GM19395 (cell line): ENCODE results near the gene DDX51.
"Not testable (repeated sequence)": the region's sequence is repeated elsewhere in the genome, so short reads cannot be mapped to it uniquely, and the experiment has no call there.

ENCODE experiments used
- ATAC-seq: cut with Tn5 transposase; IDR thresholded peaks from one replicate; pipeline ENCODE4 v1.9.1; 2021; ENCODE audit warnings: mild to moderate bottlenecking, moderate library complexity; ENCODE audit not compliant: unreplicated experiment

The DDX51 gene

DNA sequence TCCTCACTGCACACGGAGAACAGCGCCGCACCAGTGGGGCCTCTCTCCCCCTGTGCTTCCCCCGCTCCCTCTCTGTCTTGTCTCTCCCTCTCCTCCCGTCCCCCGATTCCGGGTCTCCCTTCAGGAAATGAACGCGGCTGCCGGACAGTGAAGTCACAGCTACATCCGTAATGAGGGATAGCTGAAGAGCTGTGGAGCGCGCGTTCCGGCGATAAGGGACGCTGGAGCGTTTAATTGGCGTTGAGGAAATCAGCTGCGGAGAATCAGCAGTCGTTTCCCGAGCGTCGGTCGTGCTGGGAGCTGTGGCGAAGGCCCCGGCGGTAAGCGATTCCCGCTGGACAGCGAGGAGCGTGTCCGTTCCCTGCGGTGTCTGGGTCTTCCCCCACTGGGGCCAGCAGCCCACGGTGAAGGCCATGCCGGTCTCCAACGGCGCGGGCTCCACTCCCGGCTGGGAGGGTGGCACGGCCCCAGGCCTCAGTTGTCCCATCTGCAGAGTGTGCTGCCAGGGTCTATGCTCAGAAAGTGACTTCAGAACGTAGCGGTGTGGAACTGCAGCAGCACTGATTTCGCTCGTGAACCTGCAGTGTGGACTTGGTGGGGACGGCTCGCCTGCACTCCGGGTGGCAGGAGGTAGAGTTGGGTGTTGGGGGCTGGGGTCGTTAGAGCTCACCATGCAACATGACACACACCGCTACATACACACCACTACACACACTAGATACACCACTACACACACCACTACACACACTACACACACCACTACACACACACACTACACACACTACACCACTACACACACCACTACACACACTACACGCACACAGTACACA lies 11.0 kb upstream of the DDX51 start:
- no peak for ATAC-seq

DNA sequence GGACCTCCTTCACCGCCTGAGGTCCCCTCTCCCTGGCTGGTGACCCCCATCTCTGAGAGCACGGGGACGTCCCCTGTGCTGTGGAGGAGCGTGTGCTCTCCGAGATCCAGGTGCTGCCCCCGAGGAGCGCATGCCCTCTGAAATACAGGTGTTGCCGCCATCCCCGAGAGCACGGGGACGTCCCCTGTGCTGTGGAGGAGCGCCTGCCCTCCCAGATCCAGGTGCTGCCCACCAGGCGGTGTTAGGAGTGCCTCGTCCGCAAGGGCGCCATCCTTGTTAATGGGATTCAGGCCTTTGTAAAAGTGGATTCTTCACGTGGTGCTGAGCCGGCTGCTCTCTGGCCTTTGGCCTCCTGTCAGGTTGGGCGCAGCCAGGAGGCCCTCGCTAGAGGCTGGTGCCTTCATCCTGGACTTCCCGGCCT lies 10.2 kb upstream of the DDX51 start:
- ATAC-seq = peak; percentile 49

DNA sequence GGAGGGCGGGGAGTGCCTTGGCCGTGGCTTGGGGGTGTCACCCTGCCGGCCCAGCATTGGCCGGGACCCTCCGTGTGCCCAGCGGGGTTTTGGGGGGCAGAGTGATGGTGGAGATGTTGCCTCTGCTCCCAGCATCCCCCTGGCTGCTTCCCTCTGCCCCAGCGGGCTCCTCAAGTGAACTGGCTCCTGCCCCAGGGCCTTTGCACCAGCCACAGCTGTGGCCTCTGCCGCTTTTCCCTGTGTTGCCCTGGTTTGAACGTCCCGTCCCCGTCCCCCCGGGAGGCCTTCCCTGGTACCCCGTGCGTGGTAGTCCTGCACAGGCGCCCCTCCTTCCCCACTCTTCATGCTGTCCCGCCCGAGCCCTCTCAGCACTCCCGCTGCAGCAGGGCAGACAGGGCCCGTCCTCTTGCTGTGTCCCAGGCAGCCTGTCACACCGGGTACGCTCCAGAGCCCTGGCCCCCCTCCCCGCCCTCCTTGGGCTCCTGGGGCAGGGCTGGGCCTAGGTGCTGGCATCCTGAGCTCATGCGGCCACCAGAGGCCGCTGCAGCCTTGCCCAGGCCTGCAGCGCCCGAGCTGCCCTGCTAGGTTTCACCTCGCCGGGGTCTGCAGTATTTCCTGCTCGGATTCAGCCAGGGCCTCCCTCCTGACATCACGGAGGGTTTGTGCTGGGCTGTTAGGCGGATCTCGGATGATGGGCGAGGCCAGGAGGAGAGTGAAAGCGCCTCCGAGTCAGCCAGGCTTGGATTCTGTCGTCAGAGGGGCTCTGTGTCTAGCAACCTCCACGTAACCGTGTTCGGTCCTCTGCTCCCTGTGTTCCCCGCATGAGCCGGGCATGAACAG lies 9.6 kb upstream of the DDX51 start:
- ATAC-seq = peak; percentile 85

DNA sequence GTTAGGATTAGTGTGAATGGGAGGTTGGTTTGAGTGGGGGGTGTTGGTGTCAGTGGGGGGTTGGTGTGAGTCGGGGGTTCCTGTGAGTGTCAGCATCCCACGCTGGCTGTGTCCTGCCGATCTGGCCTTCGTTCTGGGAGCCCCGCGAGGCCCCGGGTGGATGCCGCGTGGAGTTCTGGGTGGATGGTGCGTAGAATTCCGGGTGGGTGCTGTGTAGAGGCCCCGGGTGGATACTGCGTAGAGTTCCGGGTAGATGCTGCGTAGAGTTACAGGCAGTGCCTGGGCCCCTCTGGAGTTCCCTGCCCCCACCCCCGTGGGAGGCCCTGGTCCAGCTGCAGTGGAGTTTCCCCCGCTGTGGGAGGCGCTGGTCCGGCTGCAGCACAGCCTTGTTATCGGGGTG lies 8.8 kb upstream of the DDX51 start:
- no peak for ATAC-seq

DNA sequence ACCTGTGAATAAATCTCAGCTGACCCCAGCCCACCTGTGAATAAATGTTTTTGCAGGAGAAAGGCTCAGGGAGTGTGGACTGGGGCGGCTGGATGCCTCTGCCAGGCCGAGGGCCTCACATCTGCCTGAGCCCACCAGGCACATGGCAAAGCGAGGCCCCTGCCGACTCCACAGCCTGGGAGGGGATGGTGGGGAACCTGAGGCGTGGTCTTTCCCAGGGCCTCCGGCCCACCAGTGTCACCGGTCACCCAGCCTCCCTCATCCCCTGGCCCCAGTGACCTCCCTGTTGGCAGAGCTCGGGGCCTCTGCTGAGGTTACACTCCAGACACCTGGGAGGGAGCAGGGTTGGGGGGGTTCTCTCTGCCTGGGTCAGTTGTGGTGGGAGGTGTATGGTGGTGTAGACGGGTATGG lies 8.3 kb upstream of the DDX51 start:
- no peak for ATAC-seq

DNA sequence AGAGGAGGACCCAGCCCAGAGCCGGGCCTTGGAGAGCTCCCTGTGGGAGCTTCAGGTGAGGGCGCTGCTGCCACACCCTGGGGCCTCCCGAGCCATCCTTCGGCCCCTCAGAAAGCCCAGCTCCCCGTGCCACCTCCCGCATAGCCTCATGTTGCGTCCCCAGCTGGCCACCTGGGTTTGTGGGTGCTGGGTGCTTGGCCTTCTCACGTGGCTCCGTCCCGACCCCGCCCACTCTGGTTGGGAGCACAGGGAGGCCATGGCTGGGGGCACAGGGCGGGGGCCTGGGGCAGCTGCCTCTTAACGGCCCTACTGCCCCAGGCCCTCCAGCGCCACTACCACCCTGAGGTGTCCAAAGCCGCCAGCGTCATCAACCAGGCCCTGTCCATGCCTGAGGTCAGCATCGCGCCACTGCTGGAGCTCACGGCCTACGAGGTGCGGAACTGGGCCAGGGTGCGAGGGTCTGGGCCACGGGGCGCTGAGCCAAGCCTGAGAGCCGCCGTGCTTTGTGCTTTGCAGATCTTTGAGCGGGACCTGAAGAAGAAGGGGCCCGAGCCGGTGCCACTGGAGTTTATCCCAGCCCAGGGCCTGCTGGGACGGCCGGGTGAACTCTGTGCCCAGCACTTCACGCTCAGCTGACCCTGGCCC lies 7.8 kb upstream of the DDX51 start:
- no peak for ATAC-seq

DNA sequence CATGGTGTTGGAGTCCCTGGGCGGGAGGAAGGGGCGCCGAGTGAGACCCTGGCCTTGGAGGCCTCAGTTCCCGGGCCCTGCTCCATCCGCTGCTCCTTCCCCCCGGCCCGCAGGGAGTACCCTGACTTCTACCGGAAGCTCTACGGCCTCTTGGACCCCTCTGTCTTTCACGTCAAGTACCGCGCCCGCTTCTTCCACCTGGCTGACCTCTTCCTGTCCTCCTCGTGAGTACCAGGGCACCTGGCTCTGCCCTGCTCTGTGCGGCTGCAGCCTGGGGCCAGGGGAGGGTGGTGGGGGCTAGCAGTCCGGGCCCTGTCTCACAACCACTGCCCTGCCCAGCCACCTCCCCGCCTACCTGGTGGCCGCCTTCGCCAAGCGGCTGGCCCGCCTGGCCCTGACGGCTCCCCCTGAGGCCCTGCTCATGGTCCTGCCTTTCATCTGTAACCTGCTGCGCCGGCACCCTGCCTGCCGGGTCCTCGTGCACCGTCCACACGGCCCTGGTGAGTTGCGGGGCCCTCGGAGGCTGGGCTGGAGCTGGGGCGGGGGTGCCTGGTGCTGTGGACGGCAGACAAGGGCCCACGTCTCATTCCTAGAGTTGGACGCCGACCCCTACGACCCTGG lies 7.1 kb upstream of the DDX51 start:
- ATAC-seq = no peak

DNA sequence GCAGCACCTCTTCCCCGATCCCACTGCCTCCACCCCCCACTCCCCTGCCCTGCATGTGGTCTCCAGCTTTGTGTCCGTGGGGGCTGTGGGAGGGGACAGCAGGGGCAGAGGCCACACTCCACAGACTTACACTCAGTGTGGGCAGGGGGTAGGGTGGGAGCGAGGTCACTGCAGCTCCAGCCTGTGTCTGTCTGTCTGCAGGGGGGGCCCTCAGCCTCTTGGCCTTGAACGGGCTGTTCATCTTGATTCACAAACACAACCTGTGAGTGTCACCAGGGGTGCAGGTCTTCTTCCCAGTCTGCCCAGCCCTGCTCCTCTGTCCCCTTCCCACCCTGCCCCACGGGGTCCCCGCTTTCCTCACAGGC lies 6.6 kb upstream of the DDX51 start:
- ATAC-seq = no peak

DNA sequence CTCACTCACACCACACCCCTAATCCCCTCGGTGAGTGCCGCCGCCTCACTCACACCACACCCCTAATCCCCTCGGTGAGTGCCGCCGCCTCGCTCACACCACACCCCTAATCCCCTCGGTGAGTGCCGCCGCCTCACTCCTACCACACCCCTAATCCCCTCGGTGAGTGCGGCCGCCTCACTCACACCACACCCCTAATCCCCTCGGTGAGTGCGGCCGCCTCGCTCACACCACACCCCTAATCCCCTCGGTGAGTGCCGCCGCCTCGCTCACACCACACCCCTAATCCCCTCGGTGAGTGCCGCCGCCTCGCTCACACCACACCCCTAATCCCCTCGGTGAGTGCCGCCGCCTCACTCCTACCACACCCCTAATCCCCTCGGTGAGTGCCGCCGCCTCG lies 5.4 kb upstream of the DDX51 start:
- not testable (repeated sequence) for ATAC-seq

DNA sequence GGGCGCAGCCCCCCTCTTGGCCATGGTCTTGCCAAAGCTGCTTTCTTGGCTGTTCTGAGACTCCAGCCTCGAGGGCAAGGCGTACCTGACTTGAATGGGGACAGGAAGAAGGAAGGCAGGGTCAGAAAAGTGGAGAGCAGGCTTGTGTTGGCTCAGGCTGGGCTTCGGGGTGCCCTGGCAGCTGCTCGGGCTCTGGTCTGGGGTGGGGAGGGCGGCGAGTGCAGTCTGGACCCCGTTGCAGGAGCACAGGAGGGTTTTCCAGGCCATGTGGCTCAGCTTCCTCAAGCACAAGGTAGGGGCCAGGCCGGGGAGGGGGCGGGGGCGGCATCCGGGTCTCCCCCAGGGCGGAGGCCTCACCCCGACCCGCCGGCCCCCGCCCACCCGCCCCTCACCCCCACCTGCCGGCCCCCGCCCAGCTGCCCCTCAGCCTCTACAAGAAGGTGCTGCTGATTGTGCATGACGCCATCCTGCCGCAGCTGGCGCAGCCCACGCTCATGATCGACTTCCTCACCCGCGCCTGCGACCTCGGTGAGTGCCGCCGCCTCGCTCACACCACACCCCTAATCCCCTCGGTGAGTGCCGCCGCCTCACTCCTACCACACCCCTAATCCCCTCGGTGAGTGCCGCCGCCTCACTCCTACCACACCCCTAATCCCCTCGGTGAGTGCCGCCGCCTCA lies 4.4 kb upstream of the DDX51 start:
- ATAC-seq = no peak

DNA sequence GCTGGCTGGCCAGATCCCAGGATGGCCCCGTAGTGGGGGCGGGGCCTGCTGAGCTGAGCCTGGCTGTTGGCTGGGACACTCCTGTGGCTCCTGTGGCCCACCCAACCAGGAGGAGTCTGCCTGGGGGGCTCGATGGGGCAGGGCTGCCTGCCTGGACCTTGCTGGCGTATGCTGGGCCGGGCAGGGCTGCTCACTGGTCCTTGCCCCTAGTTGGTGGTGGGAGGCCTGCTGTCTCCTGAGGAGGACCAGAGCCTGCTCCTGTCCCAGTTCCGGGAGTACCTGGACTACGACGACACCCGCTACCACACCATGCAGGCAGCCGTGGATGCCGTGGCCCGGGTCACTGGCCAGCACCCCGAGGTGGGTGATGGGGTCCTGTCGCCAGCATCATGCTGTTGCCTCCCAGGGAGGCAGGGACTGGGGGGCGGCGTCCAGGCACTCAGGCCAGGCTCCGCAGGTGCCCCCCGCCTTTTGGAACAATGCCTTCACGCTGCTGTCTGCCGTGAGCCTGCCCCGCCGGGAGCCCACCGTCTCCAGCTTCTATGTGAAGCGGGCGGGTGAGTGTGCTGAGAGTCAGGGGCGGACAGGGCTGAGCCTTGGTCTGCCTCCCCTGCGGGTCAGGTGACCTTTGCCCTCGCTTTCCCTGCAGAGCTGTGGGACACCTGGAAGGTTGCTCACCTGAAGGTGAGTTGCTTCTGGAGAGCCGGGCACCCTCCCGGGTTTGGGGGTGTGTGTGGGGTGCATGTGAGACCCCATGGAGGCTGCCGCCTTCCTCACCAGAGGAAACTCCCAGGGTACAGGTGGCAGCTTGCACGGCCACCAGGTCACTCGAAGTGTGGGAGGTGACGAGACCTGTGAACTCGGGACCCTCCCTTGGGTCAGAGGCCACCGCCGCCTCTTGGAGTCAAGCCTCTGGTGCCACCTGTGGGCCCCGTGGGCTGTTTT lies 3.6 kb upstream of the DDX51 start:
- no peak for ATAC-seq

DNA sequence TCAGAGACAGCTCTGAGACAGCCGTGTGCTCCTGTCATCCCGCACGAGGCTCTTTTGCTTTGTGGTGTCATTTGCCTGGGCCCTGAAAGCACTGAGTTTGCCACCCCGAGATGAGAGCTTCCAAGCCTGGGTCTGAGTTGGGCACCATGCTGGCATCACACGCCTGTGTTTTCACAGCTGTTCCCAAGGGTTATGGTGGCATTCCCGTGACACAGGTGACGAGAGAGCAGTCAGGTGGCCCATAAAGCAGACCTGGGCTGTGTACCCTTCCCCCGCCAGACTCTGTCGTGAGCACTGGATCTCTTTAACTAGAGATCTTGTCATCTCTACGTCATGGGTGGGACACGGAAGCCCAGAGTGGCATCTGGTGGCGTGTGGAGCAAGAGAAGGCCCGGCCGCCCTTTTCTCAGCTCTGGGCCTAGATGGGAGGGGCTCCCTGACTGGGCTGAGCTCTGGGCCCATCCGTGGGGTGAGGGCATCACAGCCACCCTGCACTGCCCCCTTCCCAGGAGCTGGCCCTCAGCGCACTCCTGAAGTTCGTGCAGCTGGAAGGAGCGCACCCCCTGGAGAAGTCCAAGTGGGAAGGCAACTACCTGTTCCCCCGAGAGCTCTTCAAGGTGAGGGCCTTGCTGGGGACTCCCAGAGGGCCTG lies 2.8 kb upstream of the DDX51 start:
- no peak for ATAC-seq

DNA sequence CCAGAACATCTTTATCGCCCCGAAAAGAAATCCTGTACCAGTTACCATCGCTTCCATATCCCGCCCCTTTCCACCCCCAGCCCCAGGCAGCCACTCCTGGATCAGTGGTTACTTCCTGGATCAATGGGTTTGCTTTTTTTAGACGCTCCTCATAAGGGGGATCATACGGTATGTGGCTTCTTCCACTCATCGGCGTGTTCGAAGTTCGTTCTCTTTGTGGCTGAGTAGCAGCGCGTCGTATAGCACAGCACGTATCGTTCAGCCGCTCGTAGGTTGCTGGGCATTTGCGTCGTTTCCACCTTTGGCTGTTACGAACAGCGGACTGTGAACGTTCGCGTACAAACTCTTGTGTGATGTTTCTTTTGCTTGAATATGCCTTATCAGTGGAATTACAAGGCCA lies 2.0 kb upstream of the DDX51 start:
- ATAC-seq = no peak

DNA sequence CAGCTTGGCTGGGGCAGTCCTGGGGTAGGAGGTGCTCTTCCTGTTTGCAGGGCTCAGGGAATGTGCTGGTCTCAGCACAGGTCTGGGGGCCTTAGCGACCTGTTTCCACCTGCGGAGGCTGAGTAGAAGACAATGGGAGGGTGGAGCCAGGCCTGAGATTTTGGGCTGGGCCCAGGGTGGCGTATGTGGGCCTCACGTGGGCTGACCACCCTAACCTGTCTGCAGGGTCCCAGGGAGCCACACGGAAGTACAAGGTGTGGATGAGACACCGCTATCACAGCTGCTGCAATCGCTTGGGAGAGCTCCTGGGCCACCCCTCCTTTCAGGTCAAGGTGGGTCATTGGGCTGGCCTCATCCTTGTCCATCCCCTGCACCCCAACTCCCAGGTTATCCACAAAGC lies 1.2 kb upstream of the DDX51 start:
- ATAC-seq = no peak

DNA sequence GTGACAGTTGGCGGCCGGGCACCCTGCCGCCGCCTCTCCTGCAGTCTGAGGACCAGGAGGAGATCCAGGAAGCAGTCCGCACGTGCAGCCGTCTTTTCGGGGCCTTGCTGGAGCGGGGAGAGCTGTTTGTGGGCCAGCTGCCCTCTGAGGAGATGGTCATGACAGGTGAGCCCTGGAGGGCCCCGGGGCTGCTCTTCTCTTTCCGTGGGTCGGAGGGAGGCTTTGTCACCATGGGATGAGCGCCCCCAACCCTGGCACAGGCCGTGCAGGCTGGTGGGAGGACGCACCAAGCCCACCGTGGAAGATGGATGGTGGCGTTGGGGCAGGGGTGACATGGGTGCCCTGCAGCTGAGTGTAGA lies 670 bp upstream of the DDX51 start:
- ATAC-seq = no peak

DNA sequence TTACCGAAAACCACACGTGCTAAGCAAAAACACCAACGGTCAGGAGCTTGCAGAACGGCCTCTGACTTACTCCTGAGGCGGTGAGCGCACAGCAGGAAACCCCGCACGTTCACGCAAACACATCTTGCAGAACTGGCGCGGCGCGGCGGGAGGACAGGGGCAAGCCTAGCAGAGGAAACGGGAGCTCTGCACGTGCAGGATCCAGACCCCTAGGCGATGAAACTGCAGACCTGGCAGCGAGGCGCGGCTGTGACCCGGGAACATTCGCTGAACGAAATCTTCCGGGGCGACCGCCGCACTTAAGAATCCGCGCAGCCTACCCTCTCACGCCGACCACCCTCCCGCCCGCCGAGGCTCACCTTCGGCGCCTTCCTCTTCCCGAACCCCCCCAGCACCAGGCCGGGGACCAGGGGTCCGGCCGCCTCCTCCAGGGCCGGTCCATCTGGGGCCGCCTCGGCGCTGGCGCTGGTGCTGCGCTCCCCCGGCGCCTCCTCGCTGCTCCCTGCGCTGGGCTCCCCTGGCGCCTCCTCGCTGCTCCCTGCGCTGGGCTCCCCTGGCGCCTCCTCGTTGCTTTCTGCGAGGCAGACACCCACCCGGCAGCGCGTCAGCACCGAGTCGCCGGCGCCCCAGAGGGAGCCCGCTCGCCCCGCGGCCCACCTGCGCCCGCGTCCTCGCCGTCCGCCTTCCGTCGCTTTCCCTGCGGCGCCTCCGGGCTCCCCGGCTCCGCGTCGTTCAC lies 615 bp downstream of the DDX51 start:
- peak; percentile 29 for ATAC-seq

DNA sequence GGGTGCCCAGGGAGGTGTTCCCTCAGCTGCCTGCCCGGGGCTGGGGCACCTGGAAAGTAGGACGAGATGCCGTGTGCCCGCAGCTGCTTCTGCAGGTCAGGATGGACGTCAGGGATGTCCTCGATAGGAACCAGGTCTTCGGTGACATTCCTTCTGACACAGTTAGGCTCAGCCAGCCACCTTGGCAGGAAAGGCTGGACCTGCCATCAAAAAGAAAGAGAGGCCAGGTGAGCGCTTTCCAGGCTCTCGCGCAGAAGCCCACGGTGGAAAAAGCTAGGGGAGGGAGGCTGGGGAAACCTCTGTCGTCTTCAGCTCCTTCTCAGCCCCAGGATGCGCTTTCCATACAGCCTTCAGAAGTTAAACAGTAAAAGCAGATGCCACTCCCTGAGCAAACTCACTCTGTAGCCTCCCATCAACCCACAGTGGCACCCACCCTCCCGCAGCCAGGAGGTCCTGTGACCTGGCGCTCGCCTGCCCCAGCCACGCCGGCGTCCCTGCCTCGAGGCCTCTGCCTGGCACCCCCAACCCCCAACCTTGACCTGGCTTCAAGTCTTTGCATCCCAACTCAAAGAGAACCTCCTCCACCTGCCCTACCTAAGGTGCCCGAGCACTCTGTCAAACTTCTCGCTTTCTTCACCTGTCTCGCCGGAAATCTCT lies 1.3 kb downstream of the DDX51 start:
- ATAC-seq = no peak
